ENCODE measurements around the gene KLHL11. TPM values are rescaled to one million over a fixed set of nuclear protein-coding genes. Genes with fewer than 3 reads are reported as not detected.
A peak's percentile ranks its signal among the peaks of the same experiment; 100 is the strongest.

KLHL11 gene
- total and polyA plus RNA-seq, 9 of the 15 experiments (the other 6 are each of a cell fraction or from before 2014, with no cell fraction given), result 0.20 to 17.0 (median 10.3) TPM

GRCh38 chr17:41869426-41869825 lies 4.2 kb upstream of the KLHL11 start:
- H3K4me1 ChIP-seq (replicated peaks in 1 of 2; ENCODE audit: control insufficient read depth in 2 of 2, insufficient read depth in 2 of 2, low read length in 2 of 2), result peaks cover 11 to 14% of the 10 kb centered on the region in 2 experiments; a peak in 4 of 5 replicates
- ChIA-PET CTCF (ENCODE audit: low intra/inter-chr PET ratio) (no interaction called here), POLR2A (interaction anchor here (0.7 to 1.2 kb wide), 5 partner anchors 12 to 105 kb away, joined by 3 to 6 read pairs (median 3); no protein-coding TSS in a partner anchor)
- H4K20me1 ChIP-seq (replicated peaks; ENCODE audit: control insufficient read depth, insufficient read depth, low read length), result no peaks in the 10 kb centered on the region
- H3K9me3 ChIP-seq (replicated peaks; ENCODE audit: control insufficient read depth, insufficient read depth, low read depth, low read length), result no peaks in the 10 kb centered on the region
- no peak overlapping the region for H2AFZ ChIP-seq (ENCODE audit: low read depth, low read length)
- in situ Hi-C loops (cut with MboI) (no loop called here), intact Hi-C loops (cut with micrococcal nuclease) (no loop called here)
- H3K4me3 ChIP-seq, result no peak overlapping the region
- WGBS (ENCODE audit: insufficient coverage, low coverage, missing lambda C conversion rate), result 46% methylated on average over 9 of the region's 9 CpGs
- H3K27ac ChIP-seq (ENCODE audit: extremely low read depth, low read depth, low read length), result peak overlapping the region; percentile 15; the same call in 2 of the 3 replicates
- no peak overlapping the region for H3K4me2 ChIP-seq (ENCODE audit: insufficient read depth, low read length)
- H3K9me1 ChIP-seq (ENCODE audit: control insufficient read depth, insufficient read depth, low read length), result peaks cover 4% of the 10 kb centered on the region
- H3K36me3 ChIP-seq (ENCODE audit: control insufficient read depth, insufficient read depth, low read length), result peaks cover 72% of the 10 kb centered on the region; the same call in 2 of the 3 replicates
- H3K9ac ChIP-seq (ENCODE audit: insufficient read depth in 1 of 2, low read depth in 2 of 2, low read length in 2 of 2), result no peak overlapping the region; a peak in 1 of 4 replicates
- FAIRE-seq (no peak), ATAC-seq (no peak), DNase-seq (ENCODE audit: extremely low read depth in 1 of 4, low spot score in 3 of 4) (no peak)
- no peaks in the 10 kb centered on the region for H3K27me3 ChIP-seq (ENCODE audit: control insufficient read depth in 2 of 2, insufficient read depth in 2 of 2, low read length in 2 of 2)
- BruUV-seq (replicated peaks), result no TSS peak
- peaks cover 7% of the 10 kb centered on the region for H3K79me2 ChIP-seq (ENCODE audit: control insufficient read depth, insufficient read depth, low read length)
- TF ChIP-seq PTRF (tag; IDR thresholded peaks at IDR 0.05) (no peak), ZNF695 (CRISPR knock-in tag; IDR thresholded peaks at IDR 0.05) (no peak), JUND (IDR thresholded peaks at IDR 0.05; ENCODE audit: borderline replicate concordance, low read depth, low read length) (peak; percentile 59; the same call in 1 of the 2 replicates), JUND (tag; IDR thresholded peaks at IDR 0.05; ENCODE audit: borderline replicate concordance, low read depth, low read length) (peak; percentile 58; the same call in 1 of the 3 replicates), CXXC5 (CRISPR knock-in tag; IDR thresholded peaks at IDR 0.05) (peak; percentile 32; the same call in 1 of the 2 replicates), ATF7 (IDR thresholded peaks at IDR 0.05) (peak; percentile 74), MYC (IDR thresholded peaks at IDR 0.05; ENCODE audit: low read depth, low read length) (0 out of 2 replicates have a peak, but pooled peaks have one; percentile 20), MYC (CRISPR knock-in tag; IDR thresholded peaks at IDR 0.05; ENCODE audit: borderline replicate concordance, low read depth) (no peak), PCBP1 (IDR thresholded peaks at IDR 0.05; ENCODE audit: low read depth, low read length, poor library complexity, severe bottlenecking) (no peak), ARID2 (IDR thresholded peaks at IDR 0.05) (no peak), MGA (IDR thresholded peaks at IDR 0.05) (peak; percentile 21; the same call in 1 of the 2 replicates)

Data from K562 (cell line).